GM12878 (cell line): ENCODE results near the gene DDC.
"Not testable (repeated sequence)": the region's sequence is repeated elsewhere in the genome, so short reads cannot be mapped to it uniquely, and the experiment has no call there.

Source experiments
- POLR2A ChIP-seq: IDR thresholded peaks from 2 replicates; pipeline ENCODE4 v1.6.1; 2011; ENCODE audit warnings: low read depth, mild to moderate bottlenecking, low read length
- SIN3A ChIP-seq: IDR thresholded peaks from 2 replicates; pipeline ENCODE4 v1.6.1; 2012; ENCODE audit warnings: low read depth, low read length, improper control_type of control experiment
- ZNF274 ChIP-seq: IDR thresholded peaks from one replicate; pipeline ENCODE4 v1.8.0; 2011; ENCODE audit not compliant: insufficient read length, insufficient read depth

- TF ChIP-seq SIN3A, POLR2A, ZNF274: not testable (repeated sequence)
Observed at GRCh38 chr7:50582271-50582670, 17.1 kb upstream of the DDC start.
